GM23338 (cell line): ENCODE data around the gene LYPD4.

Experiments
- CREB1 ChIP-seq: fragments of 250-450 bp; sonication (Bioruptor Pico); IDR thresholded peaks from 2 replicates; pipeline ENCODE4 v1.5.0; 2020; ENCODE audit warnings: low read depth, mild to moderate bottlenecking, moderate library complexity
- CTCF ChIP-seq, 2 experiments: fragments of 200-600 bp in 1 of 2; sonication (generic) in 1 of 2; conservative IDR thresholded peaks; 2 replicates each; pipeline versions ENCODE4 v1.5.1 to v1.6.1; 2016 to 2017; ENCODE audit warnings: antibody characterized with exemption in 2 of 2, low read depth in 2 of 2, mild to moderate bottlenecking in 2 of 2, moderate library complexity in 1 of 2
- EZH2 ChIP-seq: fragments of 200-600 bp; sonication (generic); IDR thresholded peaks from one replicate; pipeline ENCODE4 v1.8.0; 2017; ENCODE audit warnings: antibody characterized with exemption, mild to moderate bottlenecking, low read depth; ENCODE audit not compliant: unreplicated experiment
- EZH2phosphoT487 ChIP-seq: fragments of 200-600 bp; sonication (generic); IDR thresholded peaks from one replicate; pipeline ENCODE4 v1.8.1; 2018; ENCODE audit warnings: antibody characterized with exemption; ENCODE audit not compliant: unreplicated experiment
- JUNB ChIP-seq: IDR thresholded peaks from one replicate; pipeline ENCODE4 v1.6.1; 2016; ENCODE audit warnings: antibody characterized with exemption; ENCODE audit not compliant: unreplicated experiment
- NANOG ChIP-seq: IDR thresholded peaks from 2 replicates; pipeline ENCODE4 v1.6.1; 2016; ENCODE audit warnings: antibody characterized with exemption, borderline replicate concordance
- POLR2AphosphoS5 ChIP-seq: IDR thresholded peaks from 2 replicates; pipeline ENCODE4 v1.6.1; 2016; ENCODE audit warnings: antibody characterized with exemption, low read depth
- REST ChIP-seq: IDR thresholded peaks from one replicate; pipeline ENCODE4 v1.6.1; 2018; ENCODE audit warnings: antibody characterized with exemption; ENCODE audit not compliant: unreplicated experiment
- STAT1 ChIP-seq: IDR thresholded peaks from one replicate; pipeline ENCODE4 v1.6.1; 2016; ENCODE audit warnings: antibody characterized with exemption; ENCODE audit not compliant: unreplicated experiment
- ZNF114 ChIP-seq: fragments of 250-450 bp; sonication (Bioruptor Pico); IDR thresholded peaks from 2 replicates; pipeline ENCODE4 v1.5.0; 2020; ENCODE audit warnings: mild to moderate bottlenecking, moderate library complexity
- ZNF331 ChIP-seq: fragments of 250-450 bp; sonication (Bioruptor Pico); IDR thresholded peaks from 2 replicates; pipeline ENCODE4 v1.5.0; 2020; ENCODE audit warnings: low read depth, mild to moderate bottlenecking, moderate library complexity
- TF ChIP-seq, protein P1 (sequence below): IDR thresholded peaks from 2 replicates; pipeline ENCODE4 v1.6.1; 2016; ENCODE audit warnings: antibody characterized with exemption

DNA sequence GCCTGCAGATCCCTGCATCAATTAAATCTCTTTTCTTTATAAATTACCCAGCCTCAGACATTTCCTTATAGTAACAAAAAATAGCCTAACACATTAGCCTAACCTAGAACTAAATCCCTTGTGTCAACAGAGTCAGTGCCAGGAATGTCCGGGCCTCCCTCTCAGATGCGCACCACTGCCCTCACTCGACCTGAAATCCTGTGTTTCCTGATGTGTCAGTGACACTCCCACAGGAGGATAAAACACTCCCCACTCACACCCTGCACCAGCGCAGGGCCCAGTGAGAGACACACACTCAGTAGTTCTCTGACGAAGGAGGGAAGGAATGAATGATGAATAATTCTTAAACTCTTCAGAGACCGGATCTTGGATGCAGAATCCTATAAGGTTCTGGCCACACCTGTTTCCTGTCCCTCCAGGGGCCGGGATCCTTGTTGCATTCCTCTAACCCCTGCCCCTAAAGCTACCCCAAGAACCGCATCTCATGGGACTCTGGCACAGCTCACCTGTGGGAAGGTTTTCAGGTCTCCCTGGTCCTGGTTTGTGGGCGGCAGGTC, 45.0 kb downstream of the LYPD4 start:
- TF ChIP-seq ZNF331 (CRISPR knock-in tag) (no peak), CTCF (conservative IDR thresholded peaks at IDR 0.05; ENCODE audit: low read depth in 2 of 2) (no peak), CREB1 (no peak), POLR2AphosphoS5 (no peak), EZH2 (no peak), EZH2phosphoT487 (no peak), STAT1 (no peak), ZNF114 (CRISPR knock-in tag) (no peak), REST (no peak), NANOG (no peak), JUNB (no peak)
- TF ChIP-seq, protein P1, sequence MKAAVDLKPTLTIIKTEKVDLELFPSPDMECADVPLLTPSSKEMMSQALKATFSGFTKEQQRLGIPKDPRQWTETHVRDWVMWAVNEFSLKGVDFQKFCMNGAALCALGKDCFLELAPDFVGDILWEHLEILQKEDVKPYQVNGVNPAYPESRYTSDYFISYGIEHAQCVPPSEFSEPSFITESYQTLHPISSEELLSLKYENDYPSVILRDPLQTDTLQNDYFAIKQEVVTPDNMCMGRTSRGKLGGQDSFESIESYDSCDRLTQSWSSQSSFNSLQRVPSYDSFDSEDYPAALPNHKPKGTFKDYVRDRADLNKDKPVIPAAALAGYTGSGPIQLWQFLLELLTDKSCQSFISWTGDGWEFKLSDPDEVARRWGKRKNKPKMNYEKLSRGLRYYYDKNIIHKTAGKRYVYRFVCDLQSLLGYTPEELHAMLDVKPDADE = no peak
